CD14-positive monocyte (primary cell): ENCODE data around the gene RPS15. TPM values are rescaled to one million over a fixed set of nuclear protein-coding genes. Genes with fewer than 3 reads are reported as not detected.
A peak's percentile ranks its signal among the peaks of the same experiment; 100 is the strongest.

ENCODE experiments used
- DNase-seq, 3 donors: peaks; one replicate each; pipeline ENCODE4 v3.0.0-alpha.2; 2011 to 2022
- H2AFZ ChIP-seq: 2 replicates; pipeline ENCODE4 v1.6.0; 2012; ENCODE audit warnings: mild to moderate bottlenecking, low read depth, low read length, inconsistent platforms; ENCODE audit not compliant: insufficient read depth, poor library complexity, severe bottlenecking
- H3K27ac ChIP-seq, 2 donors: 1 replicate in 1 of 2; 2 replicates in 1 of 2; pipeline ENCODE4 v1.5.1; 2012 to 2013; ENCODE audit warnings: low read length in 2 of 2, control low read depth in 1 of 2, inconsistent platforms in 1 of 2, low read depth in 1 of 2, mild to moderate bottlenecking in 1 of 2
- H3K27me3 ChIP-seq, 2 donors: one replicate each; pipeline versions ENCODE4 v1.6.0 to v1.6.1; 2011 to 2013; ENCODE audit warnings: low read length in 2 of 2; ENCODE audit not compliant: control insufficient read depth in 2 of 2, insufficient read depth in 2 of 2
- H3K36me3 ChIP-seq, 2 donors: replicated peaks in 1 of 2; 1 replicate in 1 of 2; 2 replicates in 1 of 2; pipeline versions ENCODE4 v1.5.1 to v1.6.1; 2012 to 2013; ENCODE audit warnings: low read length in 2 of 2, control low read depth in 1 of 2, inconsistent platforms in 1 of 2, mild to moderate bottlenecking in 1 of 2; ENCODE audit not compliant: insufficient read depth in 2 of 2, control insufficient read depth in 1 of 2
- H3K4me1 ChIP-seq, 2 donors: 1 replicate in 1 of 2; 2 replicates in 1 of 2; pipeline versions ENCODE4 v1.5.1 to v1.6.1; 2012 to 2013; ENCODE audit warnings: low read length in 2 of 2, control low read depth in 1 of 2, inconsistent platforms in 1 of 2, mild to moderate bottlenecking in 1 of 2, moderate library complexity in 1 of 2; ENCODE audit not compliant: insufficient read depth in 2 of 2, control insufficient read depth in 1 of 2
- H3K4me2 ChIP-seq: replicated peaks from 2 replicates; pipeline ENCODE3; 2012; ENCODE audit warnings: low read length, moderate library complexity, mild to moderate bottlenecking; ENCODE audit not compliant: poor library complexity, severe bottlenecking; ENCODE audit errors: extremely low read depth
- H3K4me3 ChIP-seq, 3 experiments: fragments of 200-600 bp in 1 of 3; sonication (generic) in 1 of 3; replicated peaks in 1 of 3; 1 replicate in 2 of 3; 2 replicates in 1 of 3; pipeline ENCODE4 v1.5.1; 2011 to 2013; ENCODE audit warnings: low read length in 3 of 3, mild to moderate bottlenecking in 3 of 3, control low read depth in 2 of 3, low read depth in 2 of 3, inconsistent platforms in 1 of 3, moderate library complexity in 1 of 3
- H3K79me2 ChIP-seq: 2 replicates; pipeline ENCODE4 v1.6.0; 2012; ENCODE audit warnings: mild to moderate bottlenecking, control low read depth, inconsistent platforms, low read length, moderate library complexity; ENCODE audit not compliant: insufficient read depth
- H3K9ac ChIP-seq: 2 replicates; pipeline ENCODE4 v1.6.0; 2017; ENCODE audit warnings: low read length, mild to moderate bottlenecking; ENCODE audit not compliant: insufficient read depth, poor library complexity, severe bottlenecking
- H3K9me3 ChIP-seq, 2 donors: replicated peaks in 1 of 2; 1 replicate in 1 of 2; 2 replicates in 1 of 2; pipeline versions ENCODE4 v1.5.1 to v1.6.1; 2012 to 2013; ENCODE audit warnings: low read length in 2 of 2, control low read depth in 1 of 2; ENCODE audit not compliant: control insufficient read depth in 1 of 2, insufficient read depth in 1 of 2
- H4K20me1 ChIP-seq: 2 replicates; pipeline ENCODE4 v1.6.0; 2012; ENCODE audit warnings: mild to moderate bottlenecking, low read length, control low read depth, moderate library complexity; ENCODE audit not compliant: insufficient read depth
- H3K27ac Mint-ChIP-seq, 7 donors: one replicate each; pipeline ENCODE4 v1.8.0; 2020; ENCODE audit warnings: mild to moderate bottlenecking in 7 of 7, mixed read lengths in 7 of 7, moderate library complexity in 6 of 7, inconsistent platforms in 2 of 7
- H3K27me3 Mint-ChIP-seq, 3 donors: one replicate each; pipeline ENCODE4 v1.8.0; 2021 to 2022; ENCODE audit warnings: low read depth in 3 of 3, mild to moderate bottlenecking in 3 of 3, mixed read lengths in 3 of 3, moderate library complexity in 3 of 3, inconsistent platforms in 1 of 3
- H3K36me3 Mint-ChIP-seq, 2 donors: one replicate each; pipeline ENCODE4 v1.8.0; 2020; ENCODE audit warnings: mixed read lengths in 2 of 2, inconsistent platforms in 1 of 2, mild to moderate bottlenecking in 1 of 2
- H3K4me1 Mint-ChIP-seq: one replicate; pipeline ENCODE4 v1.8.0; 2020; ENCODE audit warnings: mild to moderate bottlenecking, mixed read lengths
- H3K4me3 Mint-ChIP-seq, 2 donors: one replicate each; pipeline ENCODE4 v1.8.0; 2020; ENCODE audit warnings: mild to moderate bottlenecking in 2 of 2, mixed read lengths in 2 of 2, moderate library complexity in 1 of 2
- H3K9me3 Mint-ChIP-seq, 7 donors: one replicate each; pipeline ENCODE4 v1.8.0; 2020 to 2022; ENCODE audit warnings: mixed read lengths in 7 of 7, mild to moderate bottlenecking in 6 of 7, moderate library complexity in 6 of 7, inconsistent platforms in 2 of 7
- CTCF ChIP-seq: fragments of 200-600 bp; IDR thresholded peaks from one replicate; pipeline ENCODE4 v1.8.0; 2022; ENCODE audit warnings: antibody characterized with exemption, mild to moderate bottlenecking
- WGBS: methylation state at CpG from one replicate; pipeline ENCODE4 v1.1.5; 2013; ENCODE audit warnings: missing lambda C conversion rate; ENCODE audit not compliant: insufficient coverage; 5-methylcytosine and 5-hydroxymethylcytosine counted together
- intact Hi-C, 2 donors: fragments of 100-400 bp; cut with micrococcal nuclease; formaldehyde crosslinking; loops; one replicate each; pipeline versions ENCODE4 v1.15.0 to v1.15.1; 2023
- polyA plus RNA-seq, 3 donors: library from polyadenylated mRNA; depleted of rRNA in 1 of 3; unstranded in 2 of 3; stranded (reverse) in 1 of 3; fragments of 300-500 nt in 2 of 3; fragments of >200 nt in 1 of 3; fragmentation: Illumina TruSeq in 2 of 3; gene quantifications; 1 replicate in 2 of 3; 2 replicates in 1 of 3; pipeline ENCODE4 v1.2.3, GENCODE V29; 2012 to 2021

The RPS15 gene
- polyA plus RNA-seq, 3 donors: 1,318 to 3,451 (median 1,526) TPM

GRCh38 chr19:1466461-1467214, 28.4 kb downstream of the RPS15 start:
- H3K36me3 Mint-ChIP-seq: no peaks in the 10 kb centered on the region
- H3K27me3 Mint-ChIP-seq: peaks cover 35 to 70% (median 45%) of the 10 kb centered on the region in 3 donors
- Histone ChIP-seq H3K27ac (no peak overlapping the region), H3K79me2 (no peaks in the 10 kb centered on the region), H3K9ac (no peak overlapping the region), H3K27me3 (peaks cover 48 to 50% of the 10 kb centered on the region in 2 donors), H3K9me3 (peaks cover 2 to 7% of the 10 kb centered on the region in 2 donors), H2AFZ (no peak overlapping the region), H3K4me1 (peaks cover 19 to 35% of the 10 kb centered on the region in 2 donors), H3K36me3 (no peaks in the 10 kb centered on the region), H3K4me3 (no peak overlapping the region), H4K20me1 (peaks cover 67% of the 10 kb centered on the region), H3K4me2 (no peak overlapping the region)
- 35% methylated on average over 70 of the region's 70 CpGs for WGBS
- peaks cover 11% of the 10 kb centered on the region for H3K4me1 Mint-ChIP-seq
- H3K4me3 Mint-ChIP-seq: peak overlapping the region in 1 of 2 donors; percentile 48
- H3K27ac Mint-ChIP-seq: no peak overlapping the region
- DNase-seq: no peak
- no peak for TF ChIP-seq CTCF
- intact Hi-C loops: no loop called here
- H3K9me3 Mint-ChIP-seq: peaks cover 0 to 8% (median 2%) of the 10 kb centered on the region in 7 donors

GRCh38 chr19:1467215-1467489, 29.0 kb downstream of the RPS15 start:
- Mint-ChIP-seq H3K4me3 (no peak overlapping the region), H3K27me3 (peaks cover 40 to 75% (median 49%) of the 10 kb centered on the region in 3 donors), H3K9me3 (peaks cover 0 to 13% (median 2%) of the 10 kb centered on the region in 7 donors), H3K27ac (no peak overlapping the region), H3K36me3 (no peaks in the 10 kb centered on the region), H3K4me1 (peaks cover 16% of the 10 kb centered on the region)
- Histone ChIP-seq H3K9me3 (peaks cover 5 to 12% of the 10 kb centered on the region in 2 donors), H3K4me3 (no peak overlapping the region), H3K79me2 (no peaks in the 10 kb centered on the region), H3K4me2 (no peak overlapping the region), H3K27me3 (peaks cover 53 to 56% of the 10 kb centered on the region in 2 donors), H4K20me1 (peaks cover 72% of the 10 kb centered on the region), H3K9ac (no peak overlapping the region), H3K4me1 (peaks cover 24 to 40% of the 10 kb centered on the region in 2 donors), H3K27ac (no peak overlapping the region), H3K36me3 (no peaks in the 10 kb centered on the region), H2AFZ (no peak overlapping the region)
- WGBS: 2% methylated on average over 36 of the region's 36 CpGs
- intact Hi-C loops: no loop called here
- DNase-seq: no peak
- TF ChIP-seq CTCF: no peak
